ENCODE data around the gene NKAPD1.

DNA sequence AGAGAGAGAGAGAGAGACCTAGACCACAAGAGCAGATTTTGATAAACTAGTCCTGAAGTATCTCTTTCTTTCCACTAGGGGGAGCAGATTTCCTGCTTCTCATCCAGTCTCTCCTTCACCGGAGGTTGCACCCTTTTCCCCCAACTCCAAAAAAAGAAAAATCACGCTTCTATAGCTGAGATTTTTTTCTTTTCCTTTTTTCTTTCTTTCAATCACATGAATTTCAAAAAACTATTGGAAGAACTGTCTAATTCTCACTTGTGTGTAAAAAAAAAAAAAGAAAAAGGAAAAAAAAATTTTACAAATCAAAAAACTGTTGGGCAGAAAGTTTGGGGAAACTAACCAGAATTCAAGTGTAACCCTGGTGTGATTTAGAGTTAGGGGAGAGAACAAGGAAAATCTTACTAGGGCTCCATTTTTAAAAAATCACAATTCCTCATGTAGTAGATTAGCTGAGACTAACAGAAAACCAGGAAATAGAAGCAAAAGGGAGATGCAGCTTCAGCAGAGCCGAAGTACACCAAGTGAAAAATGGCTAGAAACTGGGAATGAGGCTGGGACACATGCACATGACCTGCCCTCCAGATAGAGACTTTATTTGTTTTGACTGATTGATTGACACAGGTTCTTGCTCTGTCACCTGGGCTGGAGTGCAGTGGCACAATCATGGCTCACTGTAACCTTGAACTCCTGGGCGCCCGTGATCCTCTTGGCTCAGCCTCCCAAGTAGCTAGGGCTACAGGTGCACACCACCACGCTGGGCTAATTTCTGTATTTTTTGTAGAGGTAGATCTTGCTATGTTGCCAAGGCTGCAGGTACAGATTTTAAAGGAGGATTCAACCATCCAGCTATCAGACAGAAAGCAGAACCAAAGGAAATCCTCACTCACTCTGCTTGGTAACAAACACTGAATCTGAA, 39.7 kb downstream of the NKAPD1 start:
- TF ChIP-seq, protein P1, sequence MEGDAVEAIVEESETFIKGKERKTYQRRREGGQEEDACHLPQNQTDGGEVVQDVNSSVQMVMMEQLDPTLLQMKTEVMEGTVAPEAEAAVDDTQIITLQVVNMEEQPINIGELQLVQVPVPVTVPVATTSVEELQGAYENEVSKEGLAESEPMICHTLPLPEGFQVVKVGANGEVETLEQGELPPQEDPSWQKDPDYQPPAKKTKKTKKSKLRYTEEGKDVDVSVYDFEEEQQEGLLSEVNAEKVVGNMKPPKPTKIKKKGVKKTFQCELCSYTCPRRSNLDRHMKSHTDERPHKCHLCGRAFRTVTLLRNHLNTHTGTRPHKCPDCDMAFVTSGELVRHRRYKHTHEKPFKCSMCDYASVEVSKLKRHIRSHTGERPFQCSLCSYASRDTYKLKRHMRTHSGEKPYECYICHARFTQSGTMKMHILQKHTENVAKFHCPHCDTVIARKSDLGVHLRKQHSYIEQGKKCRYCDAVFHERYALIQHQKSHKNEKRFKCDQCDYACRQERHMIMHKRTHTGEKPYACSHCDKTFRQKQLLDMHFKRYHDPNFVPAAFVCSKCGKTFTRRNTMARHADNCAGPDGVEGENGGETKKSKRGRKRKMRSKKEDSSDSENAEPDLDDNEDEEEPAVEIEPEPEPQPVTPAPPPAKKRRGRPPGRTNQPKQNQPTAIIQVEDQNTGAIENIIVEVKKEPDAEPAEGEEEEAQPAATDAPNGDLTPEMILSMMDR (IDR thresholded peaks at IDR 0.05), result peak; percentile 32 to 67 (median 48)
- TF ChIP-seq EP300 (IDR thresholded peaks at IDR 0.05) (no peak), POLR2A (IDR thresholded peaks at IDR 0.05) (no peak), POLR2AphosphoS5 (IDR thresholded peaks at IDR 0.05) (no peak)

Data from sigmoid colon (tissue), 4 donors.